SU-DHL-6 (cell line): ENCODE measurements around the gene GPR152.

Experiments
- H2AFZ ChIP-seq: fragments of 200-600 bp; sonication (generic); 2 replicates; pipeline ENCODE4 v1.6.1; 2014; ENCODE audit warnings: low read depth, mild to moderate bottlenecking, moderate library complexity, mixed read lengths, antibody characterized with exemption, low read length; ENCODE audit not compliant: severe bottlenecking
- H3F3A ChIP-seq: fragments of 200-600 bp; shearing (Covaris generic); 2 replicates; pipeline ENCODE4 v1.6.0; 2016; ENCODE audit warnings: antibody characterized with exemption, mild to moderate bottlenecking; ENCODE audit not compliant: insufficient read depth
- H3K27ac ChIP-seq: fragments of 200-600 bp; sonication (generic); 2 replicates; pipeline ENCODE4 v1.5.1; 2016; ENCODE audit warnings: low read depth, mild to moderate bottlenecking, low read length, moderate library complexity, mixed read lengths
- H3K27me3 ChIP-seq: fragments of 200-600 bp; sonication (generic), shearing (Covaris generic); 2 replicates; pipeline ENCODE4 v1.6.0; 2014; ENCODE audit warnings: mild to moderate bottlenecking, low read length
- H3K36me3 ChIP-seq: fragments of 200-600 bp; sonication (generic); 2 replicates; pipeline ENCODE4 v1.6.1; 2014; ENCODE audit warnings: mild to moderate bottlenecking, low read length, mixed read lengths
- H3K4me2 ChIP-seq: fragments of 300-600, 200-600 bp; shearing (Covaris generic), sonication (generic); 2 replicates; pipeline ENCODE4 v1.6.0; 2014; ENCODE audit warnings: low read length, low read depth, mild to moderate bottlenecking; ENCODE audit not compliant: poor library complexity, severe bottlenecking
- H3K4me3 ChIP-seq: fragments of 200-600 bp; sonication (generic); 2 replicates; pipeline ENCODE4 v1.5.1; 2014; ENCODE audit warnings: antibody characterized with exemption, low read length, mild to moderate bottlenecking, mixed read lengths; ENCODE audit not compliant: insufficient read depth, poor library complexity, severe bottlenecking
- H3K79me2 ChIP-seq: fragments of 200-600 bp; sonication (generic); 2 replicates; pipeline ENCODE4 v1.6.1; 2014; ENCODE audit warnings: mild to moderate bottlenecking, low read length, moderate library complexity; ENCODE audit not compliant: insufficient read depth
- H3K9ac ChIP-seq: fragments of 200-600 bp; sonication (generic); 2 replicates; pipeline ENCODE4 v1.7.0; 2014; ENCODE audit warnings: mild to moderate bottlenecking, low read length
- H3K9me2 ChIP-seq: fragments of 200-600 bp; sonication (generic); replicated peaks from 2 replicates; pipeline ENCODE4 v1.6.1; 2014; ENCODE audit warnings: low read length; ENCODE audit not compliant: insufficient read depth
- H3K9me3 ChIP-seq: fragments of 200-600 bp; sonication (generic); 2 replicates; pipeline ENCODE4 v1.6.1; 2014; ENCODE audit warnings: low read length, mixed read lengths; ENCODE audit not compliant: insufficient read depth
- H4K20me1 ChIP-seq: fragments of 200-600 bp; sonication (generic); 2 replicates; pipeline ENCODE4 v1.6.1; 2014; ENCODE audit warnings: low read depth, mild to moderate bottlenecking, antibody characterized with exemption, low read length, moderate library complexity, mixed read lengths
- EZH2phosphoT487 ChIP-seq: fragments of 200-600 bp; sonication (generic), shearing (Covaris generic); conservative IDR thresholded peaks from 2 replicates; pipeline ENCODE4 v1.6.1; 2018; ENCODE audit warnings: mild to moderate bottlenecking, antibody characterized with exemption, low read length, moderate library complexity, mixed read lengths
- TF ChIP-seq, protein P1 (sequence below): fragments of 200-600 bp; sonication (generic); IDR thresholded peaks from one replicate; pipeline ENCODE4 v1.5.1; 2017; ENCODE audit warnings: antibody characterized with exemption, mild to moderate bottlenecking, low read length, moderate library complexity; ENCODE audit not compliant: insufficient read depth, poor library complexity, severe bottlenecking

Gene GPR152

DNA sequence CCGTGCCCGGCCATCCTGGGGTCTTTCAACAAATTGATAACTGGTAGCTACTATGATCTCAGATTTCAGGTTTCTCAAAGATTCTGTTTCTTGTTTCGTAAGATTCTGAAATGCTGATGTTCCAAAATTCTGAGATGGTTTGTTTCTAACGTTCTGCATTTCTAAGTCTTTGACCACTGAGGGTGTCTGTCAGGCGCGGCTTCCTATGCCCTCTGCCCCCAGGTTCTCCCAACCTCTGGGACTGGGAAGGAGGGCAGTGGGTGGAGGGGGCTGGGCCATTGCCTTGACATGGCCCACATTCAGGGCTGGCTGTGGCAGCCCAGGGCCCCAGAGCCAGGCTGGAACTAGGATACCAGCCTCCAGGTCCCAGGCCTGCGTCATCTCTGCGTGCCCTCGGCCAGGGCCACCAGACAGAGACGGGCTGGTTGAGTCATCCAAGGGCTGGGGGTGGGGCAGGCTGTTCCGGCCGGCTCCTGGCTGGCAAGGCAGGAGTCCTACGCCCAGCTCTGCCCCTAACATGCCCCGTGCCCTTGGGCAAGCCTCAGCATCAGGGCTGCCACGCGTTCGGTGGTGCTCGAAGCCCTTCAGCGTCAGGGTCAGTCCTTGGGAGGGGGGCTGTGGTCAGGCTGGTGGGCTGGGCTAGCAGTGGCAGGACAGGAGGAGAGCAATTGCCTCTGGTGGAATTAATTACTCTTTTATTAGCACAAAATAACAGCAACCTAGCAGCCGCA, 11.3 kb upstream of the GPR152 start:
- H3K9me2 ChIP-seq, result no peaks in the 10 kb centered on the region
- H3K9me3 ChIP-seq, result no peaks in the 10 kb centered on the region
- no peak for TF ChIP-seq EZH2phosphoT487
- TF ChIP-seq, protein P1, sequence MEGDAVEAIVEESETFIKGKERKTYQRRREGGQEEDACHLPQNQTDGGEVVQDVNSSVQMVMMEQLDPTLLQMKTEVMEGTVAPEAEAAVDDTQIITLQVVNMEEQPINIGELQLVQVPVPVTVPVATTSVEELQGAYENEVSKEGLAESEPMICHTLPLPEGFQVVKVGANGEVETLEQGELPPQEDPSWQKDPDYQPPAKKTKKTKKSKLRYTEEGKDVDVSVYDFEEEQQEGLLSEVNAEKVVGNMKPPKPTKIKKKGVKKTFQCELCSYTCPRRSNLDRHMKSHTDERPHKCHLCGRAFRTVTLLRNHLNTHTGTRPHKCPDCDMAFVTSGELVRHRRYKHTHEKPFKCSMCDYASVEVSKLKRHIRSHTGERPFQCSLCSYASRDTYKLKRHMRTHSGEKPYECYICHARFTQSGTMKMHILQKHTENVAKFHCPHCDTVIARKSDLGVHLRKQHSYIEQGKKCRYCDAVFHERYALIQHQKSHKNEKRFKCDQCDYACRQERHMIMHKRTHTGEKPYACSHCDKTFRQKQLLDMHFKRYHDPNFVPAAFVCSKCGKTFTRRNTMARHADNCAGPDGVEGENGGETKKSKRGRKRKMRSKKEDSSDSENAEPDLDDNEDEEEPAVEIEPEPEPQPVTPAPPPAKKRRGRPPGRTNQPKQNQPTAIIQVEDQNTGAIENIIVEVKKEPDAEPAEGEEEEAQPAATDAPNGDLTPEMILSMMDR, result no peak
- no peaks in the 10 kb centered on the region for H4K20me1 ChIP-seq
- no peaks in the 10 kb centered on the region for H3K27me3 ChIP-seq
- H3K4me2 ChIP-seq, result peak overlapping the region; percentile 89
- H3F3A ChIP-seq, result peaks cover 69% of the 10 kb centered on the region
- peak overlapping the region; percentile 99 for H3K9ac ChIP-seq
- no peaks in the 10 kb centered on the region for H3K36me3 ChIP-seq
- H3K79me2 ChIP-seq, result peaks cover 20% of the 10 kb centered on the region
- peak overlapping the region; percentile 49 for H3K4me3 ChIP-seq
- H2AFZ ChIP-seq, result no peak overlapping the region
- H3K27ac ChIP-seq, result peak overlapping the region; percentile 75

DNA sequence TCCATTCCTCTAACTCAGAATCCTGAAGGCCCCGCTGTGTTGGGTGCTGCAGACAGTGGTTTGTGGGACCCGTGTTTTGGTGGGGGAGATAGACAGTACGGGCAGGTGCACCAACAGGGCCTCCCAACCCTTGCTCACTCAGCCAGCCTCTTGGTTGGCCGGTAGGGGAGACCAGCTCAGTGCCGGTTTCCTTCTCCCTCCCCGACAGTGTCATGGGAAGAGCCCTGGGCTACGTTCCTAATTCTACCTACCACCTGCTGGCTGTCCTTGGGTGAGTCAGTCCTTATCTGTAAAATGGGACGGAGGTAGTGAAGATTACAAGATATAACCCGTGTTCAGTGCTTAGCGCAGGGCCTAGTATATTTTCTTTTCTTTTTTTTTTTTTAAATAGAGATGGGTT, 10.7 kb upstream of the GPR152 start:
- no peaks in the 10 kb centered on the region for H3K9me3 ChIP-seq
- no peak overlapping the region for H3K4me2 ChIP-seq
- no peaks in the 10 kb centered on the region for H3K27me3 ChIP-seq
- H3F3A ChIP-seq, result peaks cover 73% of the 10 kb centered on the region
- no peak overlapping the region for H3K9ac ChIP-seq
- H4K20me1 ChIP-seq, result no peaks in the 10 kb centered on the region
- H2AFZ ChIP-seq, result no peak overlapping the region
- no peak overlapping the region for H3K4me3 ChIP-seq
- H3K27ac ChIP-seq, result peak overlapping the region; percentile 75
- no peak for TF ChIP-seq EZH2phosphoT487
- TF ChIP-seq, protein P1, result no peak
- no peaks in the 10 kb centered on the region for H3K9me2 ChIP-seq
- peaks cover 17% of the 10 kb centered on the region for H3K79me2 ChIP-seq
- H3K36me3 ChIP-seq, result no peaks in the 10 kb centered on the region

DNA sequence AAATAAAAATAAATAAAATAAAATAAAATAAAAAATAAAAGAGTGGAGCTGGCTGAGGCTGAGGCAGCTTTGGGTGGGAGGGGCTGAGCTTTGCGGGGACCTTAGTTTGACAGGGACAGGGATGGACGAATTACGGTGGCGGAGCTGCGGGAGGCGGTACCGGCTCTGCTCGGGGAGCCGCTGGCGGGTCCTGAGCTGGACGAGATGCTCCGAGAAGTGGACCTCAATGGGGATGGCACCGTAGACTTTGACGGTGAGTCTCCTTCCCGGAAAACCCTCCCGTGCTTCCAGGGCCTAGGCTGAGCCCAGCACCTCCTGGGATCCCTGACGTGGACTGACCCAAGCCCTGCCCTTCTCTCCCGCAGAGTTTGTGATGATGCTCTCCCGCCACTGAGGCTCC, 5.7 kb upstream of the GPR152 start:
- Histone ChIP-seq H3F3A (peaks cover 37% of the 10 kb centered on the region), H3K27me3 (no peaks in the 10 kb centered on the region), H3K9me2 (no peaks in the 10 kb centered on the region), H3K4me2 (no peak overlapping the region), H3K9me3 (no peaks in the 10 kb centered on the region), H3K79me2 (no peaks in the 10 kb centered on the region), H3K4me3 (no peak overlapping the region), H3K9ac (peak overlapping the region; percentile 54; the same call in 1 of the 2 replicates), H3K27ac (peak overlapping the region; percentile 99), H3K36me3 (no peaks in the 10 kb centered on the region), H2AFZ (no peak overlapping the region), H4K20me1 (no peaks in the 10 kb centered on the region)
- TF ChIP-seq, protein P1, result no peak
